PC-9 (cell line): ENCODE results near the gene COX4I1. TPM values are rescaled to one million over a fixed set of nuclear protein-coding genes. Genes with fewer than 3 reads are reported as not detected.

Experiments used
- BruUV-seq: library from RNA; stranded (reverse); fragments of 400-500 nt; replicated peaks from 2 replicates; lab custom pipeline; 2021; lab: Mats Ljungman, UMichigan
- CTCF ChIA-PET: fragments of 300-600 bp; sonication (Branson Sonifier 250); formaldehyde crosslinking; loops from one replicate; lab custom pipeline; 2022; ENCODE audit warnings: antibody characterized with exemption; lab: Charles Lee
- POLR2A ChIA-PET: fragments of 300-600 bp; sonication (Branson Sonifier 250); formaldehyde crosslinking; loops from one replicate; lab custom pipeline; 2022; ENCODE audit warnings: antibody characterized with exemption; ENCODE audit not compliant: unreplicated experiment; lab: Charles Lee
- DNase-seq, 2 experiments: peaks; one replicate each; pipeline versions ENCODE4 v3.0.0 to v3.0.0-alpha.2; 2015 to 2022; ENCODE audit warnings: mixed read lengths in 1 of 2
- H2AFZ ChIP-seq: fragments of 200-600 bp; sonication (generic); 2 replicates; pipeline ENCODE4 v1.8.1; 2017; ENCODE audit warnings: antibody characterized with exemption
- H3F3A ChIP-seq: fragments of 200-600 bp; sonication (generic); 2 replicates; pipeline ENCODE4 v1.8.1; 2017; ENCODE audit warnings: antibody characterized with exemption, mild to moderate bottlenecking, low read depth; ENCODE audit not compliant: insufficient read depth
- H3K27ac ChIP-seq: fragments of 200-600 bp; sonication (generic); 2 replicates; pipeline ENCODE4 v1.6.1; 2016; ENCODE audit warnings: mixed run types
- H3K27me3 ChIP-seq: fragments of 200-600 bp; sonication (generic); 2 replicates; pipeline ENCODE4 v1.6.1; 2016; ENCODE audit warnings: low read depth, mixed run types; ENCODE audit not compliant: insufficient read depth
- H3K36me3 ChIP-seq: fragments of 200-600 bp; sonication (generic); 2 replicates; pipeline ENCODE4 v1.6.1; 2016; ENCODE audit warnings: low read depth, mixed run types
- H3K4me1 ChIP-seq: fragments of 200-600 bp; sonication (generic); replicated peaks from 2 replicates; pipeline ENCODE4 v1.6.1; 2016; ENCODE audit warnings: mixed run types; ENCODE audit not compliant: insufficient read depth
- H3K4me2 ChIP-seq: fragments of 200-600 bp; sonication (generic); 2 replicates; pipeline ENCODE4 v1.6.1; 2017; ENCODE audit warnings: mixed run types
- H3K4me3 ChIP-seq: fragments of 200-600 bp; sonication (generic); 2 replicates; pipeline ENCODE4 v1.6.1; 2016; ENCODE audit warnings: mixed run types
- H3K79me2 ChIP-seq: fragments of 200-600 bp; sonication (generic); 2 replicates; pipeline ENCODE4 v1.6.1; 2017; ENCODE audit warnings: low read depth, mixed run types
- H3K9me2 ChIP-seq: fragments of 200-600 bp; sonication (generic); 2 replicates; pipeline ENCODE4 v1.8.1; 2017; ENCODE audit warnings: mild to moderate bottlenecking; ENCODE audit not compliant: insufficient read depth
- H3K9me3 ChIP-seq: fragments of 200-600 bp; sonication (generic); 2 replicates; pipeline ENCODE4 v1.8.1; 2016; ENCODE audit warnings: low read depth; ENCODE audit not compliant: insufficient read depth
- H4K20me1 ChIP-seq: fragments of 200-600 bp; sonication (generic); 2 replicates; pipeline ENCODE4 v1.8.1; 2017; ENCODE audit not compliant: insufficient read depth
- CTCF ChIP-seq: fragments of 200-600 bp; sonication (generic); conservative IDR thresholded peaks from 2 replicates; pipeline ENCODE4 v1.6.1; 2017; ENCODE audit warnings: mixed run types, antibody characterized with exemption, mild to moderate bottlenecking, moderate library complexity
- EZH2 ChIP-seq: fragments of 200-600 bp; sonication (generic); IDR thresholded peaks from 2 replicates; pipeline ENCODE4 v1.8.0; 2017; ENCODE audit warnings: antibody characterized with exemption, low read depth
- intact Hi-C: fragments of 100-400 bp; cut with micrococcal nuclease; formaldehyde crosslinking; loops from one replicate; pipeline ENCODE4 v1.10.0; 2022; ENCODE audit not compliant: unreplicated experiment
- total RNA-seq: library from RNA; stranded (reverse); gene quantifications from 2 replicates; pipeline ENCODE4 v1.2.3, GENCODE V29; 2021

Gene COX4I1
- total RNA-seq, 1 experiment from 2014 or later: 468 TPM

GRCh38 chr16:85781695-85782370, 17.7 kb upstream of the COX4I1 start:
- no TSS peak for BruUV-seq
- no peak overlapping the region for H3K4me2 ChIP-seq
- peaks cover 8% of the 10 kb centered on the region; the same call in 1 of the 2 replicates for H3K79me2 ChIP-seq
- peaks cover 23% of the 10 kb centered on the region for H3K4me1 ChIP-seq
- peaks cover 31% of the 10 kb centered on the region for H4K20me1 ChIP-seq
- no peak overlapping the region for H2AFZ ChIP-seq
- no peak for DNase-seq
- ChIA-PET CTCF (no interaction called here), POLR2A (no interaction called here)
- H3K27ac ChIP-seq: no peak overlapping the region
- peaks cover 16% of the 10 kb centered on the region; the same call in 1 of the 2 replicates for H3K36me3 ChIP-seq
- no peaks in the 10 kb centered on the region for H3K9me2 ChIP-seq
- intact Hi-C loops: no loop called here
- TF ChIP-seq EZH2 (no peak), CTCF (no peak)
- peaks cover 37% of the 10 kb centered on the region for H3F3A ChIP-seq
- no peaks in the 10 kb centered on the region for H3K9me3 ChIP-seq
- H3K27me3 ChIP-seq: no peaks in the 10 kb centered on the region
- H3K4me3 ChIP-seq: no peak overlapping the region

GRCh38 chr16:85782451-85782850, 17.0 kb upstream of the COX4I1 start:
- Histone ChIP-seq H3K27ac (no peak overlapping the region), H3K27me3 (no peaks in the 10 kb centered on the region), H3F3A (peaks cover 31% of the 10 kb centered on the region), H3K4me3 (no peak overlapping the region), H3K4me2 (no peak overlapping the region), H3K36me3 (peaks cover 16% of the 10 kb centered on the region; the same call in 1 of the 2 replicates), H3K4me1 (peaks cover 17% of the 10 kb centered on the region), H3K9me2 (no peaks in the 10 kb centered on the region), H3K9me3 (no peaks in the 10 kb centered on the region), H3K79me2 (peaks cover 8% of the 10 kb centered on the region; the same call in 1 of the 2 replicates), H4K20me1 (peaks cover 31% of the 10 kb centered on the region), H2AFZ (no peak overlapping the region)
- DNase-seq: no peak
- CTCF ChIA-PET: no interaction called here
- intact Hi-C loops: no loop called here
- TF ChIP-seq EZH2 (no peak), CTCF (no peak)
- no TSS peak for BruUV-seq
- POLR2A ChIA-PET: no interaction called here

GRCh38 chr16:85783441-85783840, 16.1 kb upstream of the COX4I1 start:
- DNase-seq: no peak
- no peak overlapping the region for H3K27ac ChIP-seq
- ChIA-PET POLR2A (no interaction called here), CTCF (no interaction called here)
- H3K79me2 ChIP-seq: peaks cover 8% of the 10 kb centered on the region; the same call in 1 of the 2 replicates
- no peak overlapping the region for H3K4me2 ChIP-seq
- H2AFZ ChIP-seq: no peak overlapping the region
- no peaks in the 10 kb centered on the region for H3K9me3 ChIP-seq
- TF ChIP-seq CTCF: no peak
- TF ChIP-seq EZH2: no peak
- no TSS peak for BruUV-seq
- peaks cover 22% of the 10 kb centered on the region for H3K36me3 ChIP-seq
- peaks cover 8% of the 10 kb centered on the region for H3K4me1 ChIP-seq
- peaks cover 23% of the 10 kb centered on the region for H3F3A ChIP-seq
- peaks cover 31% of the 10 kb centered on the region for H4K20me1 ChIP-seq
- intact Hi-C loops: no loop called here
- no peaks in the 10 kb centered on the region for H3K9me2 ChIP-seq
- no peaks in the 10 kb centered on the region for H3K27me3 ChIP-seq
- H3K4me3 ChIP-seq: no peak overlapping the region
